T-helper 17 cell (primary cell): ENCODE measurements around the gene NHERF2. TPM values are rescaled to one million over a fixed set of nuclear protein-coding genes. Genes with fewer than 3 reads are reported as not detected.

Experiments used
- ATAC-seq: fragments of 150-1000 bp; cut with Tn5 transposase; 2 replicates; pipeline ENCODE4 v1.10.0; 2021; ENCODE audit warnings: mild to moderate bottlenecking, moderate library complexity
- DNase-seq, 3 donors: peaks; one replicate each; pipeline versions ENCODE4 v3.0.0 to v3.0.0-alpha.2; 2020 to 2021
- H3K9me3 ChIP-seq: one replicate; pipeline ENCODE4 v1.7.0; 2013; ENCODE audit warnings: low read length, mild to moderate bottlenecking; ENCODE audit not compliant: control insufficient read depth, poor library complexity, severe bottlenecking
- H3K27ac Mint-ChIP-seq: one replicate; pipeline ENCODE4 v1.8.0; 2022; ENCODE audit warnings: mild to moderate bottlenecking, moderate library complexity, mixed read lengths
- H3K27me3 Mint-ChIP-seq: one replicate; pipeline ENCODE4 v1.8.0; 2022; ENCODE audit warnings: mixed read lengths
- H3K36me3 Mint-ChIP-seq: one replicate; pipeline ENCODE4 v1.8.0; 2022; ENCODE audit warnings: low read depth, mixed read lengths
- H3K4me1 Mint-ChIP-seq: one replicate; pipeline ENCODE4 v1.8.0; 2022; ENCODE audit warnings: mild to moderate bottlenecking, mixed read lengths
- H3K4me3 Mint-ChIP-seq: one replicate; pipeline ENCODE4 v1.8.0; 2022; ENCODE audit warnings: mild to moderate bottlenecking, moderate library complexity, mixed read lengths
- total RNA-seq, 4 donors: library from RNA in 2 of 4; stranded (reverse) in 2 of 4; gene quantifications; one replicate each; pipeline ENCODE4 v1.2.3 and lab custom pipeline; 2022 to 2026

NHERF2 gene
- total RNA-seq, 2 donors from 2014 or later = 2.2 to 3.9 TPM

- H3K36me3 Mint-ChIP-seq = no peaks in the 10 kb centered on the region
- peak overlapping the region; percentile 87 for H3K4me3 Mint-ChIP-seq
- H3K27me3 Mint-ChIP-seq = peaks cover 23% of the 10 kb centered on the region
- H3K4me1 Mint-ChIP-seq = peaks cover 14% of the 10 kb centered on the region
- DNase-seq (no peak), ATAC-seq (peak; percentile 47)
- peak overlapping the region; percentile 41 for H3K27ac Mint-ChIP-seq
- no peaks in the 10 kb centered on the region for H3K9me3 ChIP-seq
Observed at GRCh38 chr16:1984347-1985225, 42.1 kb upstream of the NHERF2 start.

GRCh38 chr16:1985466-1986150 lies 41.1 kb upstream of the NHERF2 start:
- H3K9me3 ChIP-seq = no peaks in the 10 kb centered on the region
- Mint-ChIP-seq H3K27ac (no peak overlapping the region), H3K27me3 (peaks cover 21% of the 10 kb centered on the region), H3K4me1 (peaks cover 14% of the 10 kb centered on the region), H3K36me3 (no peaks in the 10 kb centered on the region), H3K4me3 (peak overlapping the region; percentile 87)
- DNase-seq (no peak), ATAC-seq (no peak)

- peaks cover 16% of the 10 kb centered on the region for H3K4me1 Mint-ChIP-seq
- no peak overlapping the region for H3K4me3 Mint-ChIP-seq
- H3K27me3 Mint-ChIP-seq = peaks cover 9% of the 10 kb centered on the region
- no peaks in the 10 kb centered on the region for H3K9me3 ChIP-seq
- no peaks in the 10 kb centered on the region for H3K36me3 Mint-ChIP-seq
- H3K27ac Mint-ChIP-seq = no peak overlapping the region
- DNase-seq (no peak), ATAC-seq (no peak)
Observed at GRCh38 chr16:1987198-1987597, 39.5 kb upstream of the NHERF2 start.

GRCh38 chr16:1989209-1990100 lies 37.2 kb upstream of the NHERF2 start, which contains the start of gene SYNGR3:
TSS of gene SYNGR3 (plus strand) at chr16:1989970. CDS start at chr16:1990103, 133 bp downstream.
- ATAC-seq (no peak), DNase-seq (no peak)
- H3K27me3 Mint-ChIP-seq = peaks cover 5% of the 10 kb centered on the region
- no peaks in the 10 kb centered on the region for H3K9me3 ChIP-seq
- H3K4me1 Mint-ChIP-seq = peaks cover 12% of the 10 kb centered on the region
- H3K36me3 Mint-ChIP-seq = no peaks in the 10 kb centered on the region
- H3K4me3 Mint-ChIP-seq = peak within 1 kb of the TSS; percentile 79
- H3K27ac Mint-ChIP-seq = peak within 1 kb of the TSS; percentile 65

- no peak overlapping the region for H3K27ac Mint-ChIP-seq
- H3K27me3 Mint-ChIP-seq = peaks cover 5% of the 10 kb centered on the region
- H3K36me3 Mint-ChIP-seq = no peaks in the 10 kb centered on the region
- no peaks in the 10 kb centered on the region for H3K9me3 ChIP-seq
- ATAC-seq (no peak), DNase-seq (no peak)
- no peak overlapping the region for H3K4me3 Mint-ChIP-seq
- H3K4me1 Mint-ChIP-seq = peaks cover 9% of the 10 kb centered on the region
Observed at GRCh38 chr16:1990101-1990350, 36.7 kb upstream of the NHERF2 start.

GRCh38 chr16:1990351-1991134 lies 36.2 kb upstream of the NHERF2 start:
- peaks cover 11% of the 10 kb centered on the region for H3K4me1 Mint-ChIP-seq
- DNase-seq = peak in 1 of 3 donors; percentile 32
- peaks cover 5% of the 10 kb centered on the region for H3K27me3 Mint-ChIP-seq
- H3K36me3 Mint-ChIP-seq = no peaks in the 10 kb centered on the region
- no peaks in the 10 kb centered on the region for H3K9me3 ChIP-seq
- peak overlapping the region; percentile 79 for H3K4me3 Mint-ChIP-seq
- peak overlapping the region; percentile 65 for H3K27ac Mint-ChIP-seq
- no peak for ATAC-seq

- peak; percentile 35 for ATAC-seq
Observed at GRCh38 chr16:1991135-1991551, 35.6 kb upstream of the NHERF2 start.

GRCh38 chr16:1991588-1991947 lies 35.1 kb upstream of the NHERF2 start:
- ATAC-seq (no peak), DNase-seq (no peak)
- Mint-ChIP-seq H3K27me3 (peaks cover 5% of the 10 kb centered on the region), H3K36me3 (no peaks in the 10 kb centered on the region), H3K4me1 (peaks cover 10% of the 10 kb centered on the region), H3K4me3 (peak overlapping the region; percentile 75), H3K27ac (peak overlapping the region; percentile 65)
- H3K9me3 ChIP-seq = no peaks in the 10 kb centered on the region

More at GRCh38 chr16:1991135-1991551, 35.6 kb upstream of the NHERF2 start:
- Mint-ChIP-seq H3K27ac (peak overlapping the region; percentile 65), H3K36me3 (no peaks in the 10 kb centered on the region), H3K4me1 (peaks cover 11% of the 10 kb centered on the region), H3K27me3 (peaks cover 5% of the 10 kb centered on the region), H3K4me3 (peak overlapping the region; percentile 75)
- peak in 1 of 3 donors; percentile 48 for DNase-seq
- H3K9me3 ChIP-seq = no peaks in the 10 kb centered on the region

- Mint-ChIP-seq H3K27me3 (peaks cover 5% of the 10 kb centered on the region), H3K4me1 (peaks cover 7% of the 10 kb centered on the region), H3K27ac (peak overlapping the region; percentile 65), H3K4me3 (peak overlapping the region; percentile 75), H3K36me3 (no peaks in the 10 kb centered on the region)
- H3K9me3 ChIP-seq = no peaks in the 10 kb centered on the region
- DNase-seq (peak; percentile 97 to 100 (median 99)), ATAC-seq (peak; percentile 86)
Observed at GRCh38 chr16:1991948-1992703, 34.6 kb upstream of the NHERF2 start.

- H3K9me3 ChIP-seq = no peaks in the 10 kb centered on the region
- Mint-ChIP-seq H3K27ac (peak overlapping the region; percentile 53), H3K4me3 (no peak overlapping the region), H3K4me1 (peaks cover 7% of the 10 kb centered on the region), H3K27me3 (peaks cover 5% of the 10 kb centered on the region), H3K36me3 (no peaks in the 10 kb centered on the region)
- ATAC-seq (no peak), DNase-seq (no peak)
Observed at GRCh38 chr16:1992704-1993317, 33.9 kb upstream of the NHERF2 start.

- H3K9me3 ChIP-seq = no peaks in the 10 kb centered on the region
- Mint-ChIP-seq H3K4me3 (peak overlapping the region; percentile 33), H3K36me3 (no peaks in the 10 kb centered on the region), H3K27me3 (peaks cover 3% of the 10 kb centered on the region), H3K4me1 (peaks cover 8% of the 10 kb centered on the region), H3K27ac (peak overlapping the region; percentile 53)
- ATAC-seq (no peak), DNase-seq (no peak)
Observed at GRCh38 chr16:1993731-1994131, 33.0 kb upstream of the NHERF2 start.
